HCT116 (cell line): ENCODE data around the gene RPS13.

Experiments
- CEBPB ChIP-seq: IDR thresholded peaks from 2 replicates; pipeline ENCODE4 v1.6.1; 2012; ENCODE audit warnings: low read depth
- CTCF ChIP-seq, 3 experiments: fragments of 200-600 bp in 1 of 3; sonication (generic) in 1 of 3; IDR thresholded peaks in 2 of 3; conservative IDR thresholded peaks in 1 of 3; 2 replicates each; pipeline ENCODE4 v1.5.1; 2012 to 2017; ENCODE audit warnings: low read depth in 2 of 3, low read length in 2 of 3, antibody characterized with exemption in 1 of 3, borderline replicate concordance in 1 of 3, control low read depth in 1 of 3, mild to moderate bottlenecking in 1 of 3, mixed read lengths in 1 of 3, mixed run types in 1 of 3, moderate library complexity in 1 of 3; ENCODE audit not compliant: insufficient read depth in 1 of 3
- EGR1 ChIP-seq: IDR thresholded peaks from 2 replicates; pipeline ENCODE4 v1.6.1; 2012; ENCODE audit warnings: low read depth
- EZH2 ChIP-seq: fragments of 200-600 bp; sonication (generic); IDR thresholded peaks from 2 replicates; pipeline ENCODE4 v1.6.1; 2017; ENCODE audit warnings: antibody characterized with exemption, mixed run types
- EZH2phosphoT487 ChIP-seq: fragments of 200-600 bp; IDR thresholded peaks from 2 replicates; pipeline ENCODE4 v1.6.1; 2018; ENCODE audit warnings: antibody characterized with exemption, borderline replicate concordance
- POLR2A ChIP-seq: IDR thresholded peaks from 2 replicates; pipeline ENCODE4 v1.7.0; 2011; ENCODE audit warnings: borderline replicate concordance; ENCODE audit not compliant: insufficient read depth, insufficient read length; ENCODE audit errors: extremely low read depth
- POLR2AphosphoS5 ChIP-seq: IDR thresholded peaks from 2 replicates; pipeline ENCODE4 v1.6.1; 2011; ENCODE audit warnings: mild to moderate bottlenecking, low read depth, low read length, moderate library complexity
- RAD21 ChIP-seq: IDR thresholded peaks from 2 replicates; pipeline ENCODE4 v1.6.1; 2012; ENCODE audit warnings: low read depth, mild to moderate bottlenecking
- SP1 ChIP-seq: IDR thresholded peaks from 2 replicates; pipeline ENCODE4 v1.6.1; 2012; ENCODE audit warnings: low read depth
- TCF7L2 ChIP-seq: IDR thresholded peaks from 2 replicates; pipeline ENCODE4 v1.7.0; 2011; ENCODE audit warnings: borderline replicate concordance, inconsistent platforms; ENCODE audit not compliant: insufficient read depth, insufficient read length; ENCODE audit errors: extremely low read depth
- YY1 ChIP-seq: IDR thresholded peaks from 2 replicates; pipeline ENCODE4 v1.6.1; 2011; ENCODE audit warnings: low read length, low read depth, moderate library complexity, mild to moderate bottlenecking; ENCODE audit not compliant: insufficient replicate concordance; ENCODE audit errors: extremely low read depth
- ZNF274 ChIP-seq: fragments of 200-500 bp; sonication (Bioruptor generic); IDR thresholded peaks from 2 replicates; pipeline ENCODE4 v1.6.1; 2014; ENCODE audit warnings: mild to moderate bottlenecking, low read depth, low read length, inconsistent platforms
- TF ChIP-seq, protein P1 (sequence below): IDR thresholded peaks from 2 replicates; pipeline ENCODE4 v1.6.1; 2012

DNA sequence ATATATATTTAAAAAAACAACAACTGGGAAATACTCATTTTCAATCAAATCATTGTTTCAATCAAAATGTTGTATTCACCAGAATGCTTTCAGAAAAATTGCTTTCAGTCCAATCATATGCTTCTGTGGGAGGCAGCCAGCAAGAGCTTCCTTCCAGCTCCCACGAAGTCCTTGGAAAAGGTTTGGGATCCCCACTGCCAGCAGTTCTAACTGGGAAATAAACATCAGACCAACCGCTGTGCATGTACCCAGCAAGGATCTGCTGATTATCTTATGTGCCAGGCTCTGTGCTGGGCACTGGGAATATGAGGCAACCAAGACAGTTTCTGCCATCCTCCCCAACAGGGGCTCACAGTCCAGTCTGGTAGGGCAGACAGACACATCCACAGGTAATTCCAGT, 10.8 kb downstream of the RPS13 start:
- TF ChIP-seq, protein P1, sequence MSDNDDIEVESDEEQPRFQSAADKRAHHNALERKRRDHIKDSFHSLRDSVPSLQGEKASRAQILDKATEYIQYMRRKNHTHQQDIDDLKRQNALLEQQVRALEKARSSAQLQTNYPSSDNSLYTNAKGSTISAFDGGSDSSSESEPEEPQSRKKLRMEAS: no peak
- TF ChIP-seq CTCF (IDR thresholded peaks at IDR 0.05 in 2 of 3, conservative IDR thresholded peaks at IDR 0.05 in 1 of 3; ENCODE audit: borderline replicate concordance in 1 of 3, insufficient read depth in 1 of 3, low read depth in 2 of 3, low read length in 2 of 3) (no peak), EZH2 (no peak), SP1 (no peak), ZNF274 (no peak), POLR2A (no peak), EZH2phosphoT487 (no peak), TCF7L2 (no peak), RAD21 (no peak), POLR2AphosphoS5 (no peak), YY1 (no peak), CEBPB (no peak), EGR1 (no peak)
